ENCODE results near the gene C1QL1.

DNA sequence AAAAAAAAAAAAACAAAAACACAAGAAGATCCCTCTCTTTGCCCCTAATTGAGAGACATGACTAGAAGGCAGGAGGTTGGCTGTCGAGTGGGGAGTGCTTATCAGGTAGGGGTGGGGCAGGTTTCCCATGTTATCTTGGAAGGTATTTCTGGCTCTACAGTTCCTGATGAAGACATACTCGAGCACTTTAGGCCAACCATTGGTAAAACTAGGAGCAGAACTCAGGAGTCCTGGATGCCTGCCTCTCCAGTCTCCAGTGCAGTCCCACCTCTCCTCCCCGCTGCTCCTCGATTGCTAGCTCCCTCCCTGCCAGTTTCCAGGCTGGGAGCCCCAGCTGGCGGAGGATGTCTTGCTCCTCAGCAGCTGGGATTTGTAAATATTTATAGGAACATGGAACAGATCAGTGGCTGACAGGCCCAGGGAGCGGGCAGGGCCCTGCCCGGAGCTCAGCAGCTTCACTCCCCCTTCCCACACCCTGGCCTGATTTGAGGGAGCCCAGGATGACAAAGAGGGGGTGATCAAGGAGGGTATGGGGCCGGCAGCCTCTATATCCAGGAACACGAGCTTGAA is 11.4 kb upstream of the C1QL1 start:
- no peak for TF ChIP-seq MYC (IDR thresholded peaks at IDR 0.05; ENCODE audit: low read depth, low read length)
- TF ChIP-seq MYC (CRISPR knock-in tag; IDR thresholded peaks at IDR 0.05; ENCODE audit: borderline replicate concordance, low read depth): no peak
- TF ChIP-seq YY1 (IDR thresholded peaks at IDR 0.05; ENCODE audit: borderline replicate concordance in 1 of 3, control insufficient read depth in 1 of 3, extremely low read depth in 1 of 3, insufficient read depth in 3 of 3, insufficient read length in 1 of 3, insufficient replicate concordance in 2 of 3, low read depth in 1 of 3, low read length in 2 of 3): no peak
- no peak for TF ChIP-seq BHLHE40 (IDR thresholded peaks at IDR 0.05; ENCODE audit: low read length)
- TF ChIP-seq, protein P1, sequence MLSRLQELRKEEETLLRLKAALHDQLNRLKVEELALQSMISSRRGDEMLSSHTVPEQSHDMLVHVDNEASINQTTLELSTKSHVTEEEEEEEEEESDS (CRISPR knock-in tag; IDR thresholded peaks at IDR 0.05): no peak
- TF ChIP-seq ZNF24 (IDR thresholded peaks at IDR 0.05): no peak
- TF ChIP-seq, protein P2, sequence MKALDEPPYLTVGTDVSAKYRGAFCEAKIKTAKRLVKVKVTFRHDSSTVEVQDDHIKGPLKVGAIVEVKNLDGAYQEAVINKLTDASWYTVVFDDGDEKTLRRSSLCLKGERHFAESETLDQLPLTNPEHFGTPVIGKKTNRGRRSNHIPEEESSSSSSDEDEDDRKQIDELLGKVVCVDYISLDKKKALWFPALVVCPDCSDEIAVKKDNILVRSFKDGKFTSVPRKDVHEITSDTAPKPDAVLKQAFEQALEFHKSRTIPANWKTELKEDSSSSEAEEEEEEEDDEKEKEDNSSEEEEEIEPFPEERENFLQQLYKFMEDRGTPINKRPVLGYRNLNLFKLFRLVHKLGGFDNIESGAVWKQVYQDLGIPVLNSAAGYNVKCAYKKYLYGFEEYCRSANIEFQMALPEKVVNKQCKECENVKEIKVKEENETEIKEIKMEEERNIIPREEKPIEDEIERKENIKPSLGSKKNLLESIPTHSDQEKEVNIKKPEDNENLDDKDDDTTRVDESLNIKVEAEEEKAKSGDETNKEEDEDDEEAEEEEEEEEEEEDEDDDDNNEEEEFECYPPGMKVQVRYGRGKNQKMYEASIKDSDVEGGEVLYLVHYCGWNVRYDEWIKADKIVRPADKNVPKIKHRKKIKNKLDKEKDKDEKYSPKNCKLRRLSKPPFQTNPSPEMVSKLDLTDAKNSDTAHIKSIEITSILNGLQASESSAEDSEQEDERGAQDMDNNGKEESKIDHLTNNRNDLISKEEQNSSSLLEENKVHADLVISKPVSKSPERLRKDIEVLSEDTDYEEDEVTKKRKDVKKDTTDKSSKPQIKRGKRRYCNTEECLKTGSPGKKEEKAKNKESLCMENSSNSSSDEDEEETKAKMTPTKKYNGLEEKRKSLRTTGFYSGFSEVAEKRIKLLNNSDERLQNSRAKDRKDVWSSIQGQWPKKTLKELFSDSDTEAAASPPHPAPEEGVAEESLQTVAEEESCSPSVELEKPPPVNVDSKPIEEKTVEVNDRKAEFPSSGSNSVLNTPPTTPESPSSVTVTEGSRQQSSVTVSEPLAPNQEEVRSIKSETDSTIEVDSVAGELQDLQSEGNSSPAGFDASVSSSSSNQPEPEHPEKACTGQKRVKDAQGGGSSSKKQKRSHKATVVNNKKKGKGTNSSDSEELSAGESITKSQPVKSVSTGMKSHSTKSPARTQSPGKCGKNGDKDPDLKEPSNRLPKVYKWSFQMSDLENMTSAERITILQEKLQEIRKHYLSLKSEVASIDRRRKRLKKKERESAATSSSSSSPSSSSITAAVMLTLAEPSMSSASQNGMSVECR (CRISPR knock-in tag; IDR thresholded peaks at IDR 0.05): no peak
- TF ChIP-seq, protein P3, sequence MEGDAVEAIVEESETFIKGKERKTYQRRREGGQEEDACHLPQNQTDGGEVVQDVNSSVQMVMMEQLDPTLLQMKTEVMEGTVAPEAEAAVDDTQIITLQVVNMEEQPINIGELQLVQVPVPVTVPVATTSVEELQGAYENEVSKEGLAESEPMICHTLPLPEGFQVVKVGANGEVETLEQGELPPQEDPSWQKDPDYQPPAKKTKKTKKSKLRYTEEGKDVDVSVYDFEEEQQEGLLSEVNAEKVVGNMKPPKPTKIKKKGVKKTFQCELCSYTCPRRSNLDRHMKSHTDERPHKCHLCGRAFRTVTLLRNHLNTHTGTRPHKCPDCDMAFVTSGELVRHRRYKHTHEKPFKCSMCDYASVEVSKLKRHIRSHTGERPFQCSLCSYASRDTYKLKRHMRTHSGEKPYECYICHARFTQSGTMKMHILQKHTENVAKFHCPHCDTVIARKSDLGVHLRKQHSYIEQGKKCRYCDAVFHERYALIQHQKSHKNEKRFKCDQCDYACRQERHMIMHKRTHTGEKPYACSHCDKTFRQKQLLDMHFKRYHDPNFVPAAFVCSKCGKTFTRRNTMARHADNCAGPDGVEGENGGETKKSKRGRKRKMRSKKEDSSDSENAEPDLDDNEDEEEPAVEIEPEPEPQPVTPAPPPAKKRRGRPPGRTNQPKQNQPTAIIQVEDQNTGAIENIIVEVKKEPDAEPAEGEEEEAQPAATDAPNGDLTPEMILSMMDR (IDR thresholded peaks at IDR 0.05 in 2 of 3, conservative IDR thresholded peaks at IDR 0.05 in 1 of 3; ENCODE audit: insufficient read depth in 2 of 3, low read depth in 1 of 3, low read length in 3 of 3): no peak

All from K562 (cell line).